Activated T-cell treated with anti-CD3 and anti-CD28 coated beads, Interleukin-2, amount 50 U/mL, for 48 hours (primary cell): ENCODE measurements around the gene CLSTN1.
"Not testable (repeated sequence)": the region's sequence is repeated elsewhere in the genome, so short reads cannot be mapped to it uniquely, and the experiment has no call there.

ENCODE experiments used
- DNase-seq, 2 experiments: peaks; one replicate each; pipeline ENCODE4 v3.0.0-alpha.2; 2020

The CLSTN1 gene

DNA sequence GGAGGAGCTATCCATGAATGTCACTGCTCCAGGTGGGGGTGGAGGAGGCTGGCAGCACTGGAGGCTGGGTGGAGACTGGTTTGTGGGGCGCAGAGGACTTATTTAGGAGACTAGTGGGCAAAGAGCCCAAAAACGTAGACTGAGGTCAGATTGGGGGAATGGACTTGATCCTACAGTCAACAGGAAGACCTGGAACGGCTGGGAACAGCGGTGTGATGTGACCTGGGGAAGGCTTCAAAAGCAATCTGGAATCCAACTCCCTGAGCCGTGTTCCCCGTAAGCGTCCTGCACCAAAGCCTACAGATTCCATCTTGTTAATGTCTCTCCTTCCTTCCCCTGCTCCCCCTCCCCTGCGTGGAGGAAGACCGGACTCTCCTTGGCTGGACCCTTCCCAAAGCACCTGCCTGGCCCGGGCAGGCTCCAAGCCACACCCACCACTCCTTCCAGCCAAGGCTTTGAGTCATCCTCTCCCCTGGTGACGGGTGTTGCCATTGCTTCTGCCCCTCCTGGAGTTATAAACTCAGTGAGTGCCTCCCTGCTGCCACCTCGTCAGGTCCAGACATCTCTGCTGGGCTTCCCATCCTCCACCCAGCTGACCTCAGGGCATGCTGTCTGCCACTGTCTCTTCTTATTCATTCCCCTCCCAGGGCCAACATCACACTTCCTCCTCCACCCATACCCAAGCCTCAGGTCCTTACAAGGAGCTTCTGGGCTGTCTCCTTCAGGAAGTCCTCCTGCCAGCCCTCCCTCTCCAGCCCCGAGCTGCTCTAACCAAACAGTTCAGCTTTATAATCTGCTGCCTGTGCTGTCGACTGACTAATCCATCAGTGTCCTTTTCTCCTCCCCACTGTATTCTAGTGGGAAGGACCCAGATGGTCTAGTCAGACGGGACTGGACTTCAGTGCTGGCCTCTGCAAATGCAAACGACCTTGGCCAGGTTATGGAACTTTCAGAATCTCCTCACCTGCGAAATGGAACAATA is 1.6 kb upstream of the CLSTN1 start:
- DNase-seq: peak; percentile 50 to 57

DNA sequence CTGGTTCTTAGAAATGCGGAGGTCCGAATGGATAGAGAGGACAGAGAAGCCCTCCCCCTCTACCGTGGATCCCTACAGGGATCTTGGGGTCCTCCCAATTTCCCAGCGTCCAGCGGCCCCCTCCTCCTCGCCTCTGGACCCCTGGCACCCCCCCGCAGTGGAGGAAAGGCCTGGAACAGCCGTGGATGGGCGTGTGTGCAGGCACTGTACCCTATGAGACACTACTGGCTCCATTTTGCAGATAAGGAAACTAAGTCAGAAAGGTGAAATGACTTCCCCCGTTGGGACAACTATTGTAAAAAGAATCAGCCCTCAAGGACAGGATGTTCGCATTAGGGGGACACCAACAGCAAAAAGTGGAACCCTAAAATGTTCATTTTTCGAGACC is 931 bp upstream of the CLSTN1 start:
- no peak for DNase-seq

DNA sequence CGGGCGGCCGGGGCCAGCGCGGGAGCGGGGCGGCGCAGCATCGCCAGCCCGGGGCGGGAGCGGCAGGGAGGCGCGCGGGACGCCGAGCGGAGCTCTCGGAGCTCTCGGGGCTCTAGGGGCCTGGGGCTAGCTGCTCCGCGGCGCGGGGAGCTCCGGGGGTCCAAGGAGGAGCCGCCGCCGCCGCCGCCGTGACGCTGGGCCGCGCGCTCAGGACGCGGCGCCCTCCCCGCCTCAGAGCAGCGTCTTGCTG is 147 bp downstream of the CLSTN1 start:
- DNase-seq: no peak

DNA sequence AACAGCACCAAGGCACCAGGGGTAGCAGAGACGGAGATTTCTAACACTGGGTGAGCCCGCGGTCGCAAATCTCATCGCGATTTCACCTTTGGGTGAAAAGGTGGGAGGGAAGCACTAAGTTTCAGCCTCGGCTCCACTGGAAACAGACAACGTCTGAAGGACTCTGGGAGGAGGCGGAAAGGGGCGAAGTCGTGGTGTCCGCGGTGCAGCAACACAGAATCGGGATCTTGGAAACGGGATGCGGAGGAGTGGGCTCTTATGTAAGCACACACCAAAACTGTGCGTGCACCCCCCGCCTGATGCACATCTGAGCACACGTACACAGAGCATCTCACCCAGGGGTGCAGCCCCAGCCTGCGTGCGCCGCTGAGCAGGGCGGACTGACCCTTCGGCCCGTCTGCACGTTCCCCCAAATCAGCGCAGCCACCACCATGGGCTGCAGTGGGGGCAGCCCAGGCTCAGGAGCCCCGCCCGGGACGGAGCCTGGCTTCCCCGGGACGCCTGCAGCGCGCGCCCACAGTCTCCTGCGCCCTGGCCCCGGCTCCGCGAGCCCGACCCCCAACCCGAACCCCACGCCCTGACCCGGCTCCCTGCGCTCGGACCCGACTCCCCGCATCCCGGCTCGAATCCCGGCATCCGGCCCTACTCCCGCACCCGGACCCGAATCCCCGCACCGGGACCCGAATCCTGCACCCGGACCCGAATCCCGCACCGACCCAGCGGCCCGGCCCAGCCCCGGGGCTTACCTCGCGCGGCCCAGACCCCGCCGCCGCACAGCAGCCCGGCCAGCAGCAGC is 670 bp downstream of the CLSTN1 start:
- peak; percentile 49 to 57 for DNase-seq

DNA sequence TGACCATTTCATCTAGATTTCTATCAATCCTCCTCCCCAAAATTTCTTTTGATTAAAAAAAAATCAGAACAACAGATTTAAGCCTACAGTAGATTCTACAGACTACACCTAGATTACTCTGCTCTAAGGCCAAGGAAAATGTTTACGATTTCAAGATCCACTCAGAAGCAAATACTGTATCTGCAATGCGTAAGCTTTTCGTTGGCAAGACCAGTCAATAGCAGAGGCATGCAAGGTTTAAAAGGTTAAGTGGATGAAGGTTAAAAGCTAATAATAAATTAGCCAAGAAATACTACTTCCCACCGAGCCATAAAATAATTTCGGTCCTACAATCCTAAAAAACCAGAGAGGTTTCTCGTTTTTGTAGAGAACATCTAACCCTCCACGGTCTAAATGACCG is 1.3 kb downstream of the CLSTN1 start:
- DNase-seq: no peak

DNA sequence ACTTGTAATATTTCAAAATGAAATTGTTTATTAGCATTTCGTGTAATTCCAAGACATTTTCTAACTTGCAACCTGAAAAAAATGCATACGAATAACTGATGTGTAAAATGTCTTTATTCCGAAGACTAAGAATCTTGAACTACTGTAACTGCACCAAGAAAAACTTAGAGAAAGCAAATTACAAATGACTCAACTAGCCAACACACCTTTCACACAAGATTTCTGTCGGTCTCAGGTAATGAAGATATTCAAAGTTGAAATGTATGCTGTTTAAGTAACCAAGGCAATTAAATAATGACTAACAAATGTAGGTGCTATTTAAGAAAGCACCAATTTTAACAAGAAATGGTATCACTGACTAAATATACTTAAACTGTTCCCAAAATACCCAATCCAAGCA is 2.1 kb downstream of the CLSTN1 start:
- DNase-seq: no peak

DNA sequence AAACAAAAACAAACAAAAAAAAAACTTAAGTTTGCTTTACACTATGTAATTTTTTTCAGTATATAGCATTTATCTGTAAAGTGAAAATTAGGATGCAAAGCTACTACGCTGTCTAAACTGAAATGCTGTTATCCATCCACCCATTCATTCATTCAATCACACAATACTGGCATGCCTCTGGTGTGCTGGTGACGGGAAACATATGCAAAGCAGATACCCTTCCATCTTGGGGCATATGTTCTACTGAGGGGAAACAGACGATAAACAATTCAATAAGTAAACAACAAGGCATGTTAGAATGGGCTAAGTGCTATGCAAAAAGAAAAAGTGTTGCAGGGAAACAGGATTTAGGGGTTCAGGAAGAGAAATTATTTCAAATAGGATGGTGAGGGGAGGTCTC is 3.2 kb downstream of the CLSTN1 start:
- no peak for DNase-seq

DNA sequence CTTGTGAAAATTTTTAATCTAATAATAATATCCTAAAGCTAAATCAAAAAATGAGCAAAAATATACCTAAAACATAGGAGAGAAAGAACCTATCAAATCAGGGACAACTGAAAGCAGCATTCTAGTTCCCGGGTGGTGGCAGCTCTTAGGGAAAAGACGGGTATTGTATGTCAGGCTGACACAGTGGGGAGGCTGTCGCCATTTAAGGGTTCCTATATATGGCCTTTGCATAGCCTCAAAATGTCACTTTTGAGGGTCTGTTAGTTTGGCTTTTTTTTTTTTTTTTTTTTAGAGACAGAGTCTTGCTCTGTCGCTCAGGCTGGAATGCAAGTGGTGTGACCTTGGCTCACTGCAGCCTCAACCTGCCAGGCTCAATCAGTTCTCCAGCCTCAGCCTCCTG is 6.0 kb downstream of the CLSTN1 start:
- DNase-seq: no peak

DNA sequence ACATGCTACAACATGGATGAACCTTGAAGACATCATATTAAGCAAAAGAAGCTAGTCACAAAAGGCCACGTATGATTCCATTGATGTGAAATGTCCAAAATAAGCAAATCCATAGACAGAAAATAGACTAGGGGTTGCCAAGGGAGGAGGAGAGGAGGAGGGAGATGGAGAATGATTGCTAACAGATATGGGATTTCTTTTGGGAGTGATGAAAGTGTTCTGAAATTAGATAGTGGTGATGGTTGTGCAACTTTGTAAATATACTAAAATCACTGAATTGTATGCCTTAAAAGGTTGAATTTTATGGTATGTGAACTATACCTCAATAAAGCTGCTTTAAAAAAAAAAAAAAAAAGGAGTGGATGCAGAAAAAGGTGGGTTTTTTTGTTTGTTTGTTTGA is 7.6 kb downstream of the CLSTN1 start:
- no peak for DNase-seq

DNA sequence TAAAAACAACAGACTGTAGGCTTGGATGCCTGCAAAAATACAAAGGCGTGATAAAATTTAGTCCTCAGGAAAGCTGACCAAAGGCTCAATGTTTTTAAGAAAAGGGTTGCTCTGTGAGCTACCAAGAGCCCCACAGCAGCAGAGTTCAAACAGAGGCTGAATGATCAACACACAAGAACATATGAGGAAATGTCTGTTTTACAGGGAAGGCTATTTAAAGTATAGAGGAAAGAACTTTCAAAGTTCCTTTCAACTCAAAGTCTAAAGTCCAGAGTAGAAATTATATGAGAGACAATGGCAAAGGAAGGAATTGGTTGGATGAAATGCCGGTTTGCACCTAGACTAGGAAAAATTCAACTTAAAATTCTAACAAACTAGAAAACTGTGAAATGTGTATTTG is 8.6 kb downstream of the CLSTN1 start:
- DNase-seq: no peak

DNA sequence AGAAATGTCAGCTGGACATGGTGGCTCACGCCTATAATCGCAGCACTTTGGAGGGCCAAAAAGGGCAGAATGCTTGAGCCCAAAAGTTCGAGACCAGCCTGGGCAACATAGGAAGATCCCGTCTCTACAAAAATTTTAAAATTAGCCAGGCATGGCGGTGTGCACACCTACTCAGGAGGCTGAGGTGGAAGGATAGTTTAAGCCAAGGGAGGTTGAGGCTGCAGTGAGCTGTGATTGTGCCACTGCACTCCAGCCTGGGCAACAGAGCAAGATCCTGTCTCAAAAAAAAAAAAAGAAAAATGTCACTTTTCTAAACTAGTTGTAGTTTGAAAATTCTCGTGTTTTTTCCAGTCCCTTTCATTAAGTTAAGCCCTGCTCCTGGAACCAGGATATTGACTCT is 9.1 kb downstream of the CLSTN1 start:
- DNase-seq: no peak

DNA sequence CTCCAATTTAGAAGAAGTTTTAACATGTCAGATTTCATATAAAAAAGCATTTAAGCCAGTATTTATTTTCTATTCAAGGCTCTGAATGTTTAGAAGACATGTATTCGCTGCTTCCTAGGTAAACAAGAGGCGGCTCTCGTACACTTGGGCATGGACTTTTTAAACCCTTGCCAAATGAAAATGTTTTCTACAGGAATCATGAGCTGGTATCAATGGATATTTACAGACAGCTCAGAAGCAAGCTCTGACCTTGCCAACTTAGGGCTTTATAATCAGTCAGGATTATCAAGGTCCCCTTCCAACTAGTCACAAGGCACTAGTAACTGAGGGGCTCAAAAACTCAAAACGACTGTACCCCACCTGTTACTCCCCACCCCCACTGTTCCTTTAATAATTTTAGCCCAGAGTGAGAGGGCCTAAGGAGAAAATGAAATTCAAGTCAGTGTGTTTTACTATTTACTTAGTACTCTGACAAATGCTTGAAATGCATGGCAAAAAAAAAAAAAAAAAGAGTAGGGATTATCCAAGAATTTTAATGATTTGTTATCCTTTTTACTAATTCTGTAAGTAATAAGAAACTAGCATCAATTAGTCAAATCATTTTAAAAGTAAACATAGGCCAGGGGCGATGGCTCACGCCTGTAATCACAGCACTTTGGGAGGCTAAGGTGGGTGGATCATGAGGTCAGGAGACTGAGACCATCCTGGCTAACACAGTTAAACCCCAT is 12.4 kb downstream of the CLSTN1 start:
- no peak for DNase-seq

DNA sequence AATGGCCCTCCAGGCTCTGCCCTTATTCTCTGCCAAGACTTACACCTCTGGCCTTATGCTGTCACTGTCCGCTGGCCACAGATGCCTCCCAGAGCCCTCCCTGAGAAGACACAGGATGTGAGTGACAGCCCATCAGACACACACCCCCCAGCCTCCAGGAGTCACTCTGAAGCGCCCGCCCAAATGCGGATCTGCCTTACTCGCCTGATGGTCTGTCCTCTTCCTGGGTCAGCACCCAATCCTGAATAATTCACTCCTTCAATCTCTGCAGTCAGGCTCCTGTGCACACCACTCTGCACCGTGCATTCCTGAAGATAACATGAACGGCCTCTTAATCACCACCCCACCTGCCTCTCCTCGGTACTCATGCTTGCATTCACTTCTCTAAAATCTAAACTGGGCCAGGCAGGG is 14.7 kb downstream of the CLSTN1 start:
- no peak for DNase-seq

DNA sequence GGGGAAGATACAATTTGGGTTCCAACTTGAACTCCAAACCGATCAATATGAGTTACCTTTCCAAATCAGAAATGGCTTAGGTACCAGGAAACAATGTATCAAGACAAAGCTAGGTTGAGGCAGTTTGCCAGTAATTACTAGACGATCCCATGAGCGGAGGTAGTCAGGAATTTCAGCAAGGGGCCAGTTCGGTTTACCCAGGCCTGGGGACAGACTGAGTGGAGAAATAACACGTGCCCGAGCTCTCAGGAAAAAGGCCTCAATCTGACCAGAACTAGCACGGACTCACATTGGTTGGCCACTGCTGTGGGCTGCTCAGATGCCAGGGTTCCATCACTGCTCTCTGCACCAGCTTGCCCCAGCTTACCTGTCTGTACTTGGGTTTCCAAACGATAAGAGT is 15.3 kb downstream of the CLSTN1 start:
- no peak for DNase-seq

DNA sequence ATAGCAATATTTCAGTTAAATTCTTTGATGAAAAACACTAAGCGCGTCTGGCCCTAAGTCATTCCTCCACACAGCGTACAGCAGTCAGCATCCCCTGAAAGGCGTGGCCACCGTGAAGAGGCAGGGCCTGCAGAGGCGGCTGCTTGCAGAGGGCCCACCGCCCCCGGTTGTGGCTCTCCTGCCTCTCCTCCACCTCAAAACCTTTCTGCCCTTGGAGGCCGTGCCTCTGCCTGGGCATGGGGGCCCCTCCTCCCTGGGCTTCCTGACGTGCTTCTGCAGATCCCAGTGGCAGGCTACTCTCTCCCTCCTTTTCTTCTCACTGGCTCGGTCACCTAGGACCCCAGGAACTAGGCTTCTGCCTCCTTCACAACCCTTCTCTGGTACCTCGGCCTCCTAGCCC is 16.2 kb downstream of the CLSTN1 start:
- DNase-seq: no peak

DNA sequence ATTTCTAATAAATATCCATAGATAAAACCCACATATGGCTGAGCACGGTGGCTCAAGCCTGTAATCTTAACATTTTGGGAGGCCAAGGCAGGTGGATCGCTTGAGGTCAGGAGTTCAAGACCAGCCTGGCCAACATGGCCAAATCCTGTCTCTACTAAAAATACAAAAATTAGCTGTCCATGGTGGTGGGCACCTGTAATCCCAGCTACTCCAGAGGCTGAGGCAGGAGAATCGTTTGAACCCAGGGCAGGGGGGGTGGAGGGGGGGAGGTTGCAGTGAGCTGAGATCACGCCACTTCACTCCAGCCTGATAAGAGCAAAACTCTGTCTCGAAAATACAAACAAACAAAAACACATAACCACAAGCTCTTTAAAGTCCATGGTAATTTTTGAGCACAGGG is 17.8 kb downstream of the CLSTN1 start:
- not testable (repeated sequence) for DNase-seq

DNA sequence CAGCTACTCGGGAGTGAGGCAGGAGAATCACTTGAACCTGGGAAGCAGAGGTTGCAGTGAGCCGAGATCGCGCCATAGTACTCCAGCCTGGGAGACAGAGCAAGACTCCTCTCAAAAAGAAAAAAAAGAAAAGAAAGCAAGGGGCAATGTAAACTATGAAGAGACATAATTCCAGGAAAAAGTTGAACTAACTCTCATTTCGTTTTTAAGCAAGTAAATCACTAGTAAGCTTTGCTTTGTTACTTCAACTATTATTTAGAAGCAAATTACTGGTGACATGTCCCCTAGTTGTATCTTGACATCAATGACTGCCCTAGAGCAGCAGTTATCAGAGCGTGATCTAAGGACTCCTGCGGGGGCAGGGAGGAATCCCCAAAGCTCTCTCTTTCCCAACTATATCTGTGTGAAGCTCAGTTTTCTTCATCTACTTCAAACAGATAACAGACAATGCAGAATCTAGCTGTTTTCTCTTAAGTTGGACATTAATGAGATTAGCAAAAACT is 18.7 kb downstream of the CLSTN1 start:
- DNase-seq: no peak

DNA sequence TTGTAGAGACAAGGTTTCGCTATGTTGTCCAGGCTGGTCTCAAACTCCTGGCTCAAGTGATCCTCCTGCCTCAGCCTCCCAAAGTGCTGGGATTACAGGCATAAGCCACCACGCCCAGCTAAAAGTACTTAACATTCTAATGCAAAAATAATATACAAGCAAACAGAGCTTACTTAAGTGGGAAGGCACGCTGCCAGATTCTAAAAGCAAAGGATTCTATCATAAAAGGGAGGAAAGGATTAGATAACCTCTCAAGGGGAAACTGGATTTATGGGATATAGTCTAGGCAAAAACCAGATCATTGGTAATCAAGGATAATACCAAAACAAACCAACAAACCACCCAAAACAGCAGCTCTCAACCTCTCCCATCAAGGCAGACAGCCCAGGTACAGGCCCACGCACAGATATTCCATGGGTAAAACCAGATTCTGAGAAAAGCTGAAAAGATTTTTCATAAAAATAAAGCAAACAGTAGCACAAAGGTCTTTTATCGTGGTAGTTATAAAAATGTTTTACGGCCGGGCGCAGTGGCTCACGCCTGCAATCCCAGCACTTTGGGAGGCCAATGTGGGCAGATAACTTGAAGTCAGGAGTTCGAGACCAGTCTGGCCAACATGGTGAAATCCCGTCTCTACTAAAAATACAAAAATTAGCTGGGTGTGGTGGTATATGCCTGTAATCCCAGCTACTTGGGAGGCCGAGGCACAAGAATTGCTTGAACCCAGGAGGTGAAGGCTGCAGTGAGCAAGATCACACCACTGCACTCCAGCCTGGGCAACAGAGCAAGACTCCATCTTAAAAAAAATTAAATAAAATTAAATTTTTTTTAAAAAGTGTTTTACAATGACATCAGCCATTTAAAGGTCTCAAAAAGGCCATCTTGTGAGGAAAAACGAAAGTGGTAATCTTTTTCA is 20.5 kb downstream of the CLSTN1 start:
- not testable (repeated sequence) for DNase-seq

DNA sequence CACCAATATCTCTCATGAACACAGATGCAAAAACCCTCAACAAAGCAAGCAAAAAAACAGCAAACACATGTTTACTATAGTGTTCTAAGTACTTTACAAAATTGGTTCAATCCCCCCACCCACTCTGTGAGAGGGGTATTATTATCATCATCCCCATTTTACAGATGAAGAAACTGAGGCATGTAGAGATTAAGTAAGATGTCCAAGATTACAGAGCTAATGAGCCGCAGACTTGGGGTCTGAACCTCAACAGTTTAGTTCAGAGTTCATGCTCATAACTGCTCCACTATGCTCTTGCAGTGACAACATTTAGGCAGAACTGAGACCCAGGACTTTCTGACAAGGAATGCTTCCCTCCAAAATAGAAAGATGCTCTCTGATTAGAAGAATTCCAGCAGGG is 21.9 kb downstream of the CLSTN1 start:
- no peak for DNase-seq

DNA sequence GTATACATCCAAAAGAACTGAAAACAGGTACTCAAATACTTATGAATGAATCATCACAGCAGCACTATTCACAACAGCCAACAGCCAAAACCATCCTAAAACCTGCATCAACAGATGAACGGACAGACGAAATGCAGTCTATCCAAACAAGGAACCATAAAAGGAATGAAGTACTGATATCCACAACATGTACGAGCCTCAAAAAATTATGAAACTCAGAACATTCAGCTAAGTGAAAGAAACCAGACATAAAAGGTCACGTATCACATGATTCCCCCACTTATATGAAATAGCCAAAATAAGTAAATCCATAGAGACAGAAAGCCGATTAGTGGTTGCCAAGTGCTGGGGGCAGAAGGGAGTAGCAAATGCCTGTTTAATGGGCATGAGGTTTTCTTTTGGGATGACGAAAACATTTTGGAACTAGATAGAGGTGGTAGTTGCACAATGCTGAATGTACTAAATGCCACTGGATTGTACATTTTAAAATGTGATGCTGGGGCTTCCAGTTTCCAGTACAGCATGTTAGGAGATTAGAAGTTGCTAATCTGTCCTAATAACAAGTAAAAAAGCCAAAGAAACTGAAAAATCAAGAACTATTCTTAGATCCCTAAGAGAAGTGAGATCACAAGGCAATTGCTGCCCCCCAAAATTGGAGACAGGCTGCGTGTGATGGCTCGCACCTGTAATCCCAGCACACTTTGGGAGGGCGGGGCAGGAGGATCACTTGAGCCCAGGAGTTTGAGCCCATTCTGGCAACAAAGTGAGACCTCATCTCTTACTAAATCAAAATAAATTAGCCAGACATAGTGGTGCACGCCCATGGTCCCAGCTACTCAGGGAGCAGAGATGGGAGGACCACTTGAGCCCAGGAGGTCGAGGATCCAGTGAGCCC is 25.3 kb downstream of the CLSTN1 start:
- DNase-seq: no peak

DNA sequence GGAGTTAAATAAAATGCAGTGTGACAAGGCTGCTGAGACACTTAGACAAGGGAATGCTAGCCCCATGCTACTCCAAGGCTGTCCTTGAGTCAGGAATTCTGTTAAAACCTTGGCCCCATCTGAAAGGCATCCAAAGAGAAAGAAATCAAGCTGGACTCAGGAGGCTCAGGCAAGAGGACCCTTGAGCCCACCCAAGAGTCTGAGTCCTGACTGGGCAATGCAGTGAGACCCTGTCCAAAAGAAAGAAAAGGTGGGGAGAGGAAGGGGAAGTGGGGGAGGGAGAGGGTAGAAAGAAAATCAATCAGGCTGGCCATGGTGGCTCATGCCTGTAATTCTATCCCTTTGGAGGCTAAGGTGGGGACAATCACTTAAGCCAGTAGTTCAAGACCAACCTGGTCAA is 26.7 kb downstream of the CLSTN1 start:
- DNase-seq: no peak
